ENCODE results near the gene E2F1.

E2F1 gene

GRCh38 chr20:33660035-33660684 lies 26.0 kb downstream of the E2F1 start:
- no peak for DNase-seq (ENCODE audit: low read depth in 2 of 2)
- TF ChIP-seq CTCF (IDR thresholded peaks at IDR 0.05; ENCODE audit: low read depth, low read length) = no peak
- no peak overlapping the region for H3K4me3 ChIP-seq (replicated peaks in 1 of 2; ENCODE audit: low read depth in 2 of 2, low read length in 2 of 2)

DNA sequence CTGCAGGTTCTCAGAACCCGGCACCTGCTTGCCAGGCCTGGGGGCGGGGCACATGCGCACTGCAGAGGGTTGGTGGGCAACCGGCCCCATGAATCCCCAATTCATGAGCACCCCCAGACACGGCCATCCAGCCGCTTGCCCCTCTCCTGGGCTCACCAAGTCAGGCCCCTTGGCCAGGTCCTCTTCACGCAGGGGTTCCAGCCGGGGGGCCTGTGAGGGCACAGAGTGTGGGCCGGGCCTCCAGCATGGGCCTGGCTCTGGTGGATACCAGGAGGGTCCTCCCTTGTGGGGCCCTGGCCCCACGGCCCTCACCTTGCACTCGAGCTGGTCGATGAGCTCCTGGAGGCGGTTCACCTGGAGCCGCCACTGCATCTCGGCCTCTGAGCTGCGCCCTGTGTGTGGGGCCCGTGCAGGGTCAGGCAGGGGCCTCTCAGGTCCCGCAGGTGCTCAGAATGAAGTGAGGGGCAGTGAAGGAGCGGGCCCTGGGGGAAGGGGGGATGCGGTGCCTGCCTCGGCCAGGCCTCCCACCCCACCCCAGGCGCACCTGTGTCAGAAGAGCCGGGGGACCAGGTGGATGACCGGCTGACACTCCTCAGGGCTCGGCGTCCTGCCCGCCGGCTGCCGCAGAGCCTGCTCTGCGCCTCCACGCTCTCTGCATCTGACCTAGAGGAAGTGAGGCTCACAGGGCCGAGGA lies 26.7 kb downstream of the E2F1 start:
- DNase-seq (ENCODE audit: low read depth in 2 of 2) = no peak
- no peak for TF ChIP-seq CTCF (IDR thresholded peaks at IDR 0.05; ENCODE audit: low read depth, low read length)
- H3K4me3 ChIP-seq (replicated peaks in 1 of 2; ENCODE audit: low read depth in 2 of 2, low read length in 2 of 2) = no peak overlapping the region

DNA sequence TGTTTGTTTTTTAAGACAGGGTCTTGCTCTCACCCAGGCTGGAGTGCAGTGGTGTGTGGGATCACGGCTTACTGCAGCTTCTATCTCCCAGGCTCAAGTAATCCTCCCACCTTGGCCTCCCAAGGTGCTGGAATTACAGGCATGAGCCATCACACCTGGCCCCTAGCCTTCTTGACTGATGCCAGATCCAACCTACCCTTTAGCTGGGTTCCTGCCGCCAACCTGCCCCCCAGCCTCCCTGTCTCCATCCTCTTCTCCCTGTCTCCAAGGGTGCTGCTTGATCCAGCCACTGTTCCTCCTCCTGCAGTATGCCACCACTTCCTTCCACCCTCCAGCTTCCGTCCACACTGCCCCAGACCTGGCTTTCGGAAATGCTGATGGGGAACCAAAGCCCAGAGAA lies 27.3 kb downstream of the E2F1 start:
- DNase-seq (ENCODE audit: low read depth in 2 of 2) = no peak
- H3K4me3 ChIP-seq (replicated peaks in 1 of 2; ENCODE audit: low read depth in 2 of 2, low read length in 2 of 2) = no peak overlapping the region
- no peak for TF ChIP-seq CTCF (IDR thresholded peaks at IDR 0.05; ENCODE audit: low read depth, low read length)

- no peak for DNase-seq (ENCODE audit: low read depth in 2 of 2)
- H3K4me3 ChIP-seq (replicated peaks in 1 of 2; ENCODE audit: low read depth in 2 of 2, low read length in 2 of 2) = no peak overlapping the region
- no peak for TF ChIP-seq CTCF (IDR thresholded peaks at IDR 0.05; ENCODE audit: low read depth, low read length)
Observed at GRCh38 chr20:33658510-33658909, 27.7 kb downstream of the E2F1 start.

DNA sequence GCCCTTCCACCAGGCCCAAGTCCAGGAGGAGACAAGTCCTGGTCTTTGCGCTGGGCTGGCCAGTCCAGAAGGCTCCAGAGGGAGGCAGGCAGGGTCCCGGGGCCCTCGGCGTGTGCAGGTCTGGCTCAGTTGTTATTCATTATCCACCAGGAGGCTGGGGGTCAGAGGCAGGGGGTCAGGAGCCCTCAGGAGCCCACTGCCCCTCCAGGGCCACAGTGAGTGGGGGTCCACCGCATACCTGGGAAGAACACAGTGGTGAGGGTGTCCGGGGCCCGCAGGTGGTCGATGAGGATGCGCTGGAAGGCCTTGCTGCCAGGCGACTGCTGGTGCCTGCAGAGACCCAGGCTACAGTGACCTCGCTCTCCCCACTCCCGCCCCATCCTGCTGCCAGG lies 28.5 kb downstream of the E2F1 start:
- no peak for TF ChIP-seq CTCF (IDR thresholded peaks at IDR 0.05; ENCODE audit: low read depth, low read length)
- H3K4me3 ChIP-seq (replicated peaks in 1 of 2; ENCODE audit: low read depth in 2 of 2, low read length in 2 of 2) = no peak overlapping the region
- no peak for DNase-seq (ENCODE audit: low read depth in 2 of 2)

DNA sequence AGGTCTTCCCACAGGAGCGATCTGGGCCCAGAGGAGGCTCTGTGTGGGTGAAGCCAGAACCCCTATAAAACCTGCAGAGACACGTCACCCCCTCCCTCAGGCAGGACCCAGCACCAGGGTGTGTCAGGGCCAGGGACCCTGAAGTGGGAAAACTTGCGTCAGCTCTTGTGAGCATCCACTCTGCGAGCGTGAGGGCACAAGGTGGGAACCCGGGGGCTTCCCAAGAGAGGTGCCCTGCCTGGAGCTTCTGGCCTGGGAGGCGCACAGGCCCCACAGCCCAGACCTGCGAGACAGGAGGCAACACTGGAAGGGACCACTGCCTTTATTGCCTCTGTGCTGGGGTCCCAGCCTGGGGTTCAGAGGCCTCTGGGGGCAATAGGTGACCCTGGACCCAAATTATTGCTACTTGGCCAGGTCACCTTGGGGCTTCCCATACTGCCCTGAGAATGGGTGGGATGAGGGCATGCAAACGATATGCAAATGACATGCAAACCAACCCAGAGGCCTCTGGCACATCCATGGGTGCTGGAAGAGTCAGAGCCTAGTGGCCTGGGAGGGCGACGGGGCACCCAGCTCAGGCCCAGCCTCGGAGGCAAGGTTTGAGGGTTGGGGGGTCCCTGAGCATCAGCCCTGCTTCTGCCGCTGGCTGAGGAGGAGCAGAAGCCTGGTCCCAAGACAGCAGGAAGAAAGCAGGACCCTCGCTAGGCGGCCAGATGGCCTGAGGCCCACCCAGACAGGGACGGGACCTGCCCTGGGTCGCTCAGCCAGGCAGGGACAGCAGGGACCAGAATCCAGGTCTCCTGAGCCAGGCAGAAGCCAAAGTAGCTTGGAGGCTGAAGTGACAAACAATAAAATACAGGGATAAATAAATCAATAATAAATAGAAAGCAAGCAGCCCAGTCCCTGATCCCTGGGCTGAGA lies 29.1 kb downstream of the E2F1 start:
- no peak overlapping the region for H3K4me3 ChIP-seq (replicated peaks in 1 of 2; ENCODE audit: low read depth in 2 of 2, low read length in 2 of 2)
- no peak for TF ChIP-seq CTCF (IDR thresholded peaks at IDR 0.05; ENCODE audit: low read depth, low read length)
- DNase-seq (ENCODE audit: low read depth in 2 of 2) = no peak
